HG03565 (cell line): Measurements from ENCODE around the gene HTR3E.

ENCODE experiments used
- ATAC-seq: cut with Tn5 transposase; IDR thresholded peaks from one replicate; pipeline ENCODE4 v1.9.1; 2021; ENCODE audit warnings: mild to moderate bottlenecking, moderate library complexity; ENCODE audit not compliant: unreplicated experiment

Gene HTR3E

DNA sequence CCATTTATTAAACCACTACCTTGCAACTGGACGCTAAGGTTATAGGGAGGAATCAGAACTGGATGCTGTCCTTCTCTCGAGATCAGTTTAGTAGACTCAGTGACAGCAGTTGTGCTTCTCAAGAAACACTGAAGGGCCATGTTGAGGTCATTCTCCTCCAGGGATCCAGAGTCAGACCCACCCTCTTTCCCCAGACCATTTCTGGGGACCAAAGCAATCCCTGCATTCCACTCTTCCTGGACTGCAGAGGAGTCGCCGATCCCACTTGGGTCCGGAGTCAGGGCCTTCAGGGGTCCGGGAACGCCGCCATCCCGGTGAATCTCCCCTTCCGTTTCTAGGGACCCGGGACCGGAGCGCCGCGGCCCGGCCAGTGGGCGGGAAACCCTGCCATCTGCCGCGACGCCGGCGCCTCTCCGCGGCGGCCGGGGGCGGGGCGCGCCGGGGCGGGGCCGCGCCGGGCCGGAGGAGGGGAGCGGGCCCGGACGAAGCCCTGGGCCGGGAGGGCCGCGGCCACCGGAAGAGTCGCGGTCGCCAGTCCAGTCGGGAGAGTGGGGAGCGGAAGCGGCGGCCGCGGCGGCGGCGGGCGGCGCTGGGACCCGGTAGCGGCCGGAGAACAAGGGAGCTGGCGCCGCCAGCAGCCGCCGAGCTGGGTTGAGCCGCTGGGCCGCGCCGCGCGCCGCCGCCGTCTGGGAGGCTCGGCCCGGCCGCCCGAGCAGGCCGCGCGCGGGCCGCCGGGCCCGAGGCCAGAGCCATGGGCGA lies 58.2 kb downstream of the HTR3E start, which contains the start of gene DVL3:
Gene DVL3, plus strand, starts transcription at position 493 of the 759 bp plus-strand sequence. Its CDS starts 259 bp downstream, at position 752.
- peak; percentile 58 for ATAC-seq

DNA sequence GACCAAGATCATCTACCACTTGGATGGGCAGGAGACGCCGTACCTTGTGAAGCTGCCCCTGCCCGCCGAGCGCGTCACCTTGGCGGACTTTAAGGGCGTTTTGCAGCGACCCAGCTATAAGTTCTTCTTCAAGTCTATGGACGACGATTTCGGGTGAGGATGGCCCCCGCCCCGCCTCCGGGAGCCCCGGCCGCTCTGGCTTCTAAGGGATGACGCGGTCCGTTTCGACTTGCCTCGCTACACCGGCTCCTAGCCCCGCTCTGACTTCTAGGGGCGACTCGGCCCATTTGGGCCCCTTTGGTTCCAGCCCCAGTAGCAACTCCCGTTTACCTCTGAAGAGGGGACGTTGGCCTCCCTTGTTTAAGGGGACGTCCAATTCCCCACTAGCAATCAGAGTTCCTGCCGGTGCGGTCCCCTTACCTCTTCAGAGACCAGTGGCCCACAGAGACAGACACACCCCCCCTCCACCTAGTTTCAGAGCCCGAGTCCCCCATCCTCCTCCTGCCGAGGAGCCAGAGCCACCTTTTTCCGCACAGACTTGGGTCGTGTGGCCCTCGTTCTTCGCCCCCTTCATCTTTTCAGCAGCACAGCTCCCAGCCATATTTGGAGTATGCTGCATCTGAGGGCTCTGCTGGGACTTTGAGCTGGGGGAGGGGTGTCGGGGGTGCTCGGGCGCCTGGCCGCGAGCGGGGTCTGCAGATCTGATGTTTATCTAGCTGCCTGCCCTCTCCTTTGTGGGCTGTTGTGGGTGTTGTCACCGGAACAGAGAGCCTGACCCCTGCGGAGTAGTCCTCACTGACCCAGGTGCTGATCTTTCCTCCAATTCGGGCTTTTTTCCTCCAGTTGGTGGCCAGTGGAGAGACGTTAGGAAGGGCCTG lies 59.0 kb downstream of the HTR3E start:
- ATAC-seq: peak; percentile 6

DNA sequence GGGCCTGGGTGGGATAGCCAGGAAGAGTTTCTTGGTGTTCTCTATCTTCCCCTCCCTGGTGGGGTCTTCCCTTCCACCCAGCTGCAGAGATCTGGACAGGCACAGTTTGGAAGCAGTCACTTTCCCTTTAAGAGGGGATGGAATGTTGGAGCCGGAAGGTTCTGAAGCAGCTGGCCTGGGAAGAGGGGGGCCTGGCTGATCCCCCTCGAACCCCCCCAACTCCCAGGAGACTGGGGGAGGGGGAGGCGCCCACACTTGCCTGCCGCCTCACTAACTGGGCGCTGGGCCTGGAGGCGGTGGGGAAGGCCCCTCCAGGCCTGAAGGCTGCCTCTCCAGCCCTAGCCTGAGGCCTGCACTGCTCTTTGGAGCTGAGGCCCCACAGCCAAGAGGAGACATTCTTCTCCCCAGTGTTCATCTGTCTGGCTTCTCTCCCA lies 59.7 kb downstream of the HTR3E start:
- no peak for ATAC-seq
